Osteoblast (primary cell): ENCODE data around the gene APOM. TPM values are rescaled to one million over a fixed set of nuclear protein-coding genes. Genes with fewer than 3 reads are reported as not detected.

Experiments
- DNase-seq: peaks from one replicate; pipeline ENCODE4 v3.0.0; 2011; ENCODE audit warnings: low spot score, mixed read lengths; ENCODE audit not compliant: insufficient read length; ENCODE audit errors: missing footprints
- H2AFZ ChIP-seq: 2 replicates; pipeline ENCODE4 v1.6.0; 2011; ENCODE audit warnings: mild to moderate bottlenecking, low read length
- H3K27ac ChIP-seq: 2 replicates; pipeline ENCODE4 v1.5.1; 2011; ENCODE audit warnings: mild to moderate bottlenecking, low read depth, low read length, moderate library complexity
- H3K27me3 ChIP-seq: 2 replicates; pipeline ENCODE4 v1.6.0; 2012; ENCODE audit warnings: mild to moderate bottlenecking, control low read depth, inconsistent platforms, low read length, moderate library complexity; ENCODE audit not compliant: insufficient read depth
- H3K36me3 ChIP-seq: 2 replicates; pipeline ENCODE4 v1.5.1; 2011; ENCODE audit warnings: mild to moderate bottlenecking, low read length, control low read depth, moderate library complexity; ENCODE audit not compliant: insufficient read depth
- H3K4me1 ChIP-seq: 2 replicates; pipeline ENCODE4 v1.5.1; 2011; ENCODE audit warnings: mild to moderate bottlenecking, low read length, control low read depth, moderate library complexity; ENCODE audit not compliant: insufficient read depth
- H3K4me2 ChIP-seq: 2 replicates; pipeline ENCODE4 v1.6.0; 2011; ENCODE audit warnings: mild to moderate bottlenecking, low read length; ENCODE audit not compliant: insufficient read depth
- H3K4me3 ChIP-seq: fragments of 200-600 bp; sonication (generic); 3 replicates; pipeline ENCODE4 v1.5.1; 2012; ENCODE audit warnings: mild to moderate bottlenecking, low read length, inconsistent platforms; ENCODE audit not compliant: insufficient read depth
- H3K79me2 ChIP-seq: 2 replicates; pipeline ENCODE4 v1.6.0; 2012; ENCODE audit warnings: mild to moderate bottlenecking, low read length, control low read depth, inconsistent platforms; ENCODE audit not compliant: insufficient read depth
- H3K9me3 ChIP-seq: 2 replicates; pipeline ENCODE4 v1.5.1; 2011; ENCODE audit warnings: low read depth, low read length, control low read depth
- H4K20me1 ChIP-seq: 2 replicates; pipeline ENCODE4 v1.6.0; 2012; ENCODE audit warnings: mild to moderate bottlenecking, low read length, control low read depth; ENCODE audit not compliant: insufficient read depth
- CTCF ChIP-seq: IDR thresholded peaks from 2 replicates; pipeline ENCODE4 v1.5.1; 2011; ENCODE audit warnings: mild to moderate bottlenecking, low read depth, low read length, moderate library complexity; ENCODE audit errors: extremely low read depth
- total RNA-seq: library from RNA; depleted of rRNA; stranded (reverse); fragments of >200 nt; gene quantifications from 2 replicates; pipeline ENCODE4 v1.2.3, GENCODE V29; 2012

The APOM gene
- total RNA-seq, 1 donor, result 1.1 TPM

- Histone ChIP-seq H3K27ac (no peak overlapping the region), H3K4me3 (no peak overlapping the region), H3K4me2 (no peak overlapping the region), H3K27me3 (no peaks in the 10 kb centered on the region), H3K36me3 (peaks cover 95% of the 10 kb centered on the region), H3K79me2 (peaks cover 84% of the 10 kb centered on the region), H4K20me1 (peaks cover 55% of the 10 kb centered on the region), H3K9me3 (no peaks in the 10 kb centered on the region), H3K4me1 (peaks cover 10% of the 10 kb centered on the region), H2AFZ (no peak overlapping the region)
- DNase-seq, result peak; percentile 43
- no peak for TF ChIP-seq CTCF
Observed at GRCh38 chr6:31626952-31627351, 28.7 kb upstream of the APOM start.

GRCh38 chr6:31627690-31628287 is 27.9 kb upstream of the APOM start:
- no peak overlapping the region for H3K4me3 ChIP-seq
- peak; percentile 26 for DNase-seq
- H3K9me3 ChIP-seq, result no peaks in the 10 kb centered on the region
- H3K27ac ChIP-seq, result no peak overlapping the region
- H3K4me2 ChIP-seq, result no peak overlapping the region
- peaks cover 84% of the 10 kb centered on the region for H3K79me2 ChIP-seq
- peaks cover 97% of the 10 kb centered on the region for H3K36me3 ChIP-seq
- peaks cover 2% of the 10 kb centered on the region for H3K4me1 ChIP-seq
- H3K27me3 ChIP-seq, result no peaks in the 10 kb centered on the region
- peaks cover 52% of the 10 kb centered on the region for H4K20me1 ChIP-seq
- no peak overlapping the region for H2AFZ ChIP-seq
- TF ChIP-seq CTCF, result no peak

GRCh38 chr6:31629014-31629413 is 26.7 kb upstream of the APOM start:
- Histone ChIP-seq H2AFZ (no peak overlapping the region), H3K4me3 (no peak overlapping the region), H3K4me2 (no peak overlapping the region), H3K4me1 (no peaks in the 10 kb centered on the region), H3K36me3 (peaks cover 97% of the 10 kb centered on the region), H4K20me1 (peaks cover 42% of the 10 kb centered on the region), H3K9me3 (no peaks in the 10 kb centered on the region), H3K79me2 (peaks cover 75% of the 10 kb centered on the region), H3K27me3 (no peaks in the 10 kb centered on the region), H3K27ac (no peak overlapping the region)
- no peak for DNase-seq
- no peak for TF ChIP-seq CTCF

- Histone ChIP-seq H3K36me3 (peaks cover 97% of the 10 kb centered on the region), H4K20me1 (peaks cover 41% of the 10 kb centered on the region), H3K4me2 (no peak overlapping the region), H3K27ac (no peak overlapping the region), H2AFZ (no peak overlapping the region), H3K4me3 (no peak overlapping the region), H3K4me1 (no peaks in the 10 kb centered on the region), H3K79me2 (peaks cover 63% of the 10 kb centered on the region), H3K9me3 (no peaks in the 10 kb centered on the region), H3K27me3 (no peaks in the 10 kb centered on the region)
- no peak for TF ChIP-seq CTCF
- DNase-seq, result peak; percentile 59
Observed at GRCh38 chr6:31630177-31630934, 25.3 kb upstream of the APOM start.
